GM19193 (cell line): ENCODE data around the gene TRIM44.

Experiments
- POLR2A ChIP-seq: IDR thresholded peaks from 4 replicates; pipeline ENCODE4 v1.6.1; 2011; ENCODE audit not compliant: insufficient read depth, insufficient read length; ENCODE audit errors: extremely low read depth

TRIM44 gene

GRCh38 chr11:35624316-35624715 lies 38.3 kb upstream of the TRIM44 start:
- no peak for TF ChIP-seq POLR2A

- TF ChIP-seq POLR2A = no peak
These were observed 37.8 kb upstream of the TRIM44 start for GRCh38 chr11:35624781-35625180.

- no peak for TF ChIP-seq POLR2A
These were observed 36.1 kb upstream of the TRIM44 start for GRCh38 chr11:35626501-35626900.

- no peak for TF ChIP-seq POLR2A
These were observed 33.1 kb upstream of the TRIM44 start for GRCh38 chr11:35629511-35629910.

GRCh38 chr11:35629914-35630313 lies 32.7 kb upstream of the TRIM44 start:
- TF ChIP-seq POLR2A = no peak

GRCh38 chr11:35631891-35632290 lies 30.7 kb upstream of the TRIM44 start:
- TF ChIP-seq POLR2A = no peak

- no peak for TF ChIP-seq POLR2A
These were observed 30.3 kb upstream of the TRIM44 start for GRCh38 chr11:35632301-35632700.

- no peak for TF ChIP-seq POLR2A
These were observed 28.6 kb upstream of the TRIM44 start for GRCh38 chr11:35633827-35634423.

- TF ChIP-seq POLR2A = no peak
These were observed 26.6 kb upstream of the TRIM44 start for GRCh38 chr11:35635933-35636332.

- TF ChIP-seq POLR2A = no peak
These were observed 22.9 kb upstream of the TRIM44 start for GRCh38 chr11:35639591-35640179.

- no peak for TF ChIP-seq POLR2A
These were observed 21.2 kb upstream of the TRIM44 start for GRCh38 chr11:35641171-35641897.

GRCh38 chr11:35641964-35642363 lies 20.6 kb upstream of the TRIM44 start:
- no peak for TF ChIP-seq POLR2A

GRCh38 chr11:35647421-35648093 lies 15.0 kb upstream of the TRIM44 start:
- TF ChIP-seq POLR2A = no peak

- no peak for TF ChIP-seq POLR2A
These were observed 12.6 kb upstream of the TRIM44 start for GRCh38 chr11:35650006-35650405.

GRCh38 chr11:35650467-35650866 lies 12.1 kb upstream of the TRIM44 start:
- TF ChIP-seq POLR2A = no peak

- TF ChIP-seq POLR2A = no peak
These were observed 11.3 kb upstream of the TRIM44 start for GRCh38 chr11:35651263-35651662.

- TF ChIP-seq POLR2A = no peak
These were observed 7.9 kb upstream of the TRIM44 start for GRCh38 chr11:35654711-35655110.

- no peak for TF ChIP-seq POLR2A
These were observed 7.3 kb upstream of the TRIM44 start for GRCh38 chr11:35655254-35655653.
